Measurements from ENCODE around the gene LRP1.

The LRP1 gene

GRCh38 chr12:57123813-57124212 lies 4.5 kb upstream of the LRP1 start:
- no peak for TF ChIP-seq CTCF (IDR thresholded peaks at IDR 0.05; ENCODE audit: borderline replicate concordance, control extremely low read depth, extremely low read depth, insufficient read depth, missing control alignments)
- DNase-seq (ENCODE audit: low spot score) = no peak
- in situ Hi-C loops (cut with MboI; ENCODE audit: low sequenced_read_pairs, unreplicated experiment) = loop anchor here (5.0 kb wide), 1 partner anchor 53 kb away; no protein-coding TSS in a partner anchor

- in situ Hi-C loops (cut with MboI; ENCODE audit: low sequenced_read_pairs, unreplicated experiment) = loop anchor here (5.0 kb wide), 1 partner anchor 53 kb away; no protein-coding TSS in a partner anchor
- peak; percentile 78 for DNase-seq (ENCODE audit: low spot score)
- peak; percentile 94 for TF ChIP-seq CTCF (IDR thresholded peaks at IDR 0.05; ENCODE audit: borderline replicate concordance, control extremely low read depth, extremely low read depth, insufficient read depth, missing control alignments)
Measured at GRCh38 chr12:57124261-57124877, 3.9 kb upstream of the LRP1 start.

GRCh38 chr12:57126061-57126460 lies 2.2 kb upstream of the LRP1 start:
- in situ Hi-C loops (cut with MboI; ENCODE audit: low sequenced_read_pairs, unreplicated experiment) = no loop called here
- no peak for DNase-seq (ENCODE audit: low spot score)
- TF ChIP-seq CTCF (IDR thresholded peaks at IDR 0.05; ENCODE audit: borderline replicate concordance, control extremely low read depth, extremely low read depth, insufficient read depth, missing control alignments) = no peak

GRCh38 chr12:57126561-57126960 lies 1.7 kb upstream of the LRP1 start:
- in situ Hi-C loops (cut with MboI; ENCODE audit: low sequenced_read_pairs, unreplicated experiment) = no loop called here
- TF ChIP-seq CTCF (IDR thresholded peaks at IDR 0.05; ENCODE audit: borderline replicate concordance, control extremely low read depth, extremely low read depth, insufficient read depth, missing control alignments) = no peak
- DNase-seq (ENCODE audit: low spot score) = no peak

- peak; percentile 58 for DNase-seq (ENCODE audit: low spot score)
- in situ Hi-C loops (cut with MboI; ENCODE audit: low sequenced_read_pairs, unreplicated experiment) = no loop called here
- TF ChIP-seq CTCF (IDR thresholded peaks at IDR 0.05; ENCODE audit: borderline replicate concordance, control extremely low read depth, extremely low read depth, insufficient read depth, missing control alignments) = peak; percentile 26
Measured at GRCh38 chr12:57127101-57127725, 1.1 kb upstream of the LRP1 start.

GRCh38 chr12:57128519-57129247 lies 400 bp downstream of the LRP1 start:
- DNase-seq (ENCODE audit: low spot score) = no peak
- in situ Hi-C loops (cut with MboI; ENCODE audit: low sequenced_read_pairs, unreplicated experiment) = no loop called here
- no peak for TF ChIP-seq CTCF (IDR thresholded peaks at IDR 0.05; ENCODE audit: borderline replicate concordance, control extremely low read depth, extremely low read depth, insufficient read depth, missing control alignments)

Data from GM13976 (cell line).